Calu3 (cell line): ENCODE measurements around the gene SLC22A4. TPM values are rescaled to one million over a fixed set of nuclear protein-coding genes. Genes with fewer than 3 reads are reported as not detected.

Source experiments
- BruUV-seq: library from RNA; stranded (reverse); fragments of 400-500 nt; replicated peaks from 2 replicates; lab custom pipeline; 2021; lab: Mats Ljungman, UMichigan
- CTCF ChIA-PET: fragments of 300-600 bp; sonication (Branson Sonifier 250); formaldehyde crosslinking; loops from one replicate; lab custom pipeline; 2022; ENCODE audit warnings: antibody characterized with exemption; lab: Charles Lee
- DNase-seq: peaks from one replicate; pipeline ENCODE4 v3.0.0; 2022
- H3K27ac Mint-ChIP-seq: one replicate; pipeline ENCODE4 v1.8.0; 2022; ENCODE audit warnings: mixed read lengths; ENCODE audit not compliant: unreplicated experiment
- H3K27me3 Mint-ChIP-seq: one replicate; pipeline ENCODE4 v1.8.0; 2022; ENCODE audit warnings: mixed read lengths; ENCODE audit not compliant: unreplicated experiment
- H3K36me3 Mint-ChIP-seq: one replicate; pipeline ENCODE4 v1.8.0; 2022; ENCODE audit warnings: mild to moderate bottlenecking, moderate library complexity, mixed read lengths; ENCODE audit not compliant: insufficient read depth, unreplicated experiment
- H3K4me1 Mint-ChIP-seq: one replicate; pipeline ENCODE4 v1.8.0; 2022; ENCODE audit warnings: mild to moderate bottlenecking, low read depth, mixed read lengths; ENCODE audit not compliant: unreplicated experiment
- H3K4me3 Mint-ChIP-seq: one replicate; pipeline ENCODE4 v1.8.0; 2022; ENCODE audit warnings: mild to moderate bottlenecking, low read depth, moderate library complexity, mixed read lengths; ENCODE audit not compliant: unreplicated experiment
- H3K9me3 Mint-ChIP-seq: one replicate; pipeline ENCODE4 v1.8.0; 2022; ENCODE audit warnings: low read depth, mixed read lengths; ENCODE audit not compliant: unreplicated experiment
- CTCF ChIP-seq: fragments of 200-600 bp; IDR thresholded peaks from one replicate; pipeline ENCODE4 v1.8.0; 2022; ENCODE audit warnings: antibody characterized with exemption; ENCODE audit not compliant: unreplicated experiment
- intact Hi-C: fragments of 100-400 bp; cut with micrococcal nuclease; formaldehyde crosslinking; loops from one replicate; pipeline ENCODE4 v1.10.0; 2022; ENCODE audit not compliant: unreplicated experiment
- total RNA-seq: library from RNA; stranded (reverse); gene quantifications from 2 replicates; pipeline ENCODE4 v1.2.3, GENCODE V29; 2022

SLC22A4 gene
- total RNA-seq, 1 experiment from 2014 or later, result 3.1 TPM

DNA sequence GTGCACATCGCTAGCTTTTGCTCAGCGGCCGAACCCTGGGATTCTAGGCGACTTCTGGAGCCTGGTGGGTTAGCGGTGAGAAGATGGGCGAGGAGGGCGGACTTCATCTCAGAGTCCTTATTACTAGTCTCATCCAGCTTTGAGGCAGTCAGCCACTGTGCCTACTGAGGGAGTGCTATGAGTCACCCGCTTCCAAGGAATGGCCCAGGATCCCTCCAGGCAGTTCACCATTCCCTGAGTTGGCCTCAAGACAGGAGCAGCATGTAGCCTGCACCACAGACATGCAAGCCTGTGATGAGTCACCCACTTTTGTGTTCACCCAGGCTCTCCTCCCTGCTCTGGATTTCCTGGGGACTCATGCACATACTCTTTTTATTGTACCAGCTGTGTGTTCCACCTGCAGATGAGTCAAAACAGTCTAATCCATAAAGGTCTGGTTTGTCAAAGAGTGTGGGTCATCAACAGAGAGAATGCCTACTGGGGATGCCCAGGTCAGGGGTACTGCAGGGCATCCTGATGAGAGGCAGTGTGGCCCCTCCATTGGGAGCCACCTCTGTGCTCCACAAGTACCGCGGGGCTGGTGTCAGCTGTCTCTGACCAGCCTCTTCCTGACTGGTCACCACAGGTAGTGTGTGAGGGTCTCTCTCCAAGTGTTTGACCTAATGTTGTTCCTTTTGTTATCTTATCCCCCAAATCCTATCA, 95.5 kb downstream of the SLC22A4 start:
- no TSS peak for BruUV-seq
- H3K9me3 Mint-ChIP-seq, result no peaks in the 10 kb centered on the region
- peak overlapping the region; percentile 87 for H3K27ac Mint-ChIP-seq
- peak; percentile 71 for DNase-seq
- intact Hi-C loops, result loop anchor here (5.0 to 10.0 kb wide), 6 partner anchors 38 to 493 kb away; partner anchors contain the start of genes GDF9, KIF3A and UQCRQ
- no peak overlapping the region for H3K4me3 Mint-ChIP-seq
- H3K36me3 Mint-ChIP-seq, result peaks cover 28% of the 10 kb centered on the region
- no peaks in the 10 kb centered on the region for H3K27me3 Mint-ChIP-seq
- peaks cover 59% of the 10 kb centered on the region for H3K4me1 Mint-ChIP-seq
- CTCF ChIA-PET, result interaction anchor here (0.8 to 4.8 kb wide), 3 partner anchors 37 to 109 kb away, joined by 3 to 83 read pairs (median 4); no protein-coding TSS in a partner anchor
- no peak for TF ChIP-seq CTCF

DNA sequence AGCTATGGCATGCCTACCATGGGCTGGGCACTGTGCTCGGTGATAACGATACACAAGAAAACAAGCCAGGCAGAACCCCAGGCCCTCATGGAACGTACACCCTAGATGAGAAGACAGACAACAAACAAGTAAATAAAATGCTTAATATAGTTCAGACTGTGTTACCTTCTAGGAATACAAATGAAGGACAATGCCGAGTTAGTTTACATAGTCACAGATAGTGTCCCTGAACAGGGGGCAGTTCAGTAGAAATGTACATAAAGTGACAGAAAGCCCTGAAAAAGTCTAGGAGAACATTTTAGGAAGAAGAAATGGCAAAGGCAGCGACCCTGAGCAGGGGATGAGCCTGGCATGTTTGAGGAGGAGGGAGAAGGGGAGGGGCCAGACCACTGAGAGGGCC, 97.1 kb downstream of the SLC22A4 start:
- CTCF ChIA-PET, result no interaction called here
- no peak for DNase-seq
- H3K4me3 Mint-ChIP-seq, result no peak overlapping the region
- no TSS peak for BruUV-seq
- no peaks in the 10 kb centered on the region for H3K27me3 Mint-ChIP-seq
- peaks cover 48% of the 10 kb centered on the region for H3K4me1 Mint-ChIP-seq
- no peak overlapping the region for H3K27ac Mint-ChIP-seq
- intact Hi-C loops, result no loop called here
- peaks cover 23% of the 10 kb centered on the region for H3K36me3 Mint-ChIP-seq
- no peak for TF ChIP-seq CTCF
- H3K9me3 Mint-ChIP-seq, result no peaks in the 10 kb centered on the region

DNA sequence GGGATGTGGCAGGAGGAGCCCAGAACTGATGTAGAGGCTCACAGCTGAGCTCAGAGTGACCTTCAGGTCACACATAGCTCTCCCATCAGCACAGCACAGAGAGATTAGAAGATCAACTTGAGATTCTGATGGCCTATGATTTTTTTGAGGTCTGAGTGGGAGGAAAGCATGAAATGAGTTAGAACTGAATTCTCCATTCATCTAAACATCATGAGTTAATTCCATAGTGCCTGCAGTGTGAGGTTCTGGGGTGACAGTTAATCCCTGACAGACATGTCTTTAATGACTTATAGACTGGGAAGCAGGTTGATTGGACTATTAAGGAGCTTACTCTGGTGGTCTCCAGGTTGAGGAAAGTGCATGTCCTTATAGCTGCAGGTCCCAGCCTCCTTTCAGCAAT, 97.7 kb downstream of the SLC22A4 start:
- no TSS peak for BruUV-seq
- no peak overlapping the region for H3K4me3 Mint-ChIP-seq
- no peaks in the 10 kb centered on the region for H3K27me3 Mint-ChIP-seq
- peaks cover 42% of the 10 kb centered on the region for H3K4me1 Mint-ChIP-seq
- DNase-seq, result no peak
- CTCF ChIA-PET, result no interaction called here
- intact Hi-C loops, result no loop called here
- TF ChIP-seq CTCF, result no peak
- H3K27ac Mint-ChIP-seq, result no peak overlapping the region
- H3K36me3 Mint-ChIP-seq, result peaks cover 28% of the 10 kb centered on the region
- H3K9me3 Mint-ChIP-seq, result no peaks in the 10 kb centered on the region

DNA sequence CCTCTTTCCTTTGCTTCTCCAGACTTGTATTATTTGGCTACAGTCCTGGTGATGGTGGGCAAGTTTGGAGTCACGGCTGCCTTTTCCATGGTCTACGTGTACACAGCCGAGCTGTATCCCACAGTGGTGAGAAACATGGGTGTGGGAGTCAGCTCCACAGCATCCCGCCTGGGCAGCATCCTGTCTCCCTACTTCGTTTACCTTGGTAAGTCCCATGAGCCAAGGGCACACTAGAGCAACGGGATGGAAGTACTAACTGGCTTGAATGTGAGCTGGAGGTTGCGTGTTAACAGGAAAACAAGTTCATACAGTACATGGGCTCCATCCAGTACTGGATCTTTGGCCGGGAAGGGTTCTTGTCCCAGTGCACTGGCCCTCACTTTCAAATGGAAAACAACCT, 98.2 kb downstream of the SLC22A4 start:
- Mint-ChIP-seq H3K36me3 (peaks cover 28% of the 10 kb centered on the region), H3K27me3 (no peaks in the 10 kb centered on the region), H3K9me3 (no peaks in the 10 kb centered on the region), H3K4me3 (no peak overlapping the region), H3K27ac (no peak overlapping the region), H3K4me1 (peaks cover 36% of the 10 kb centered on the region)
- no peak for TF ChIP-seq CTCF
- no peak for DNase-seq
- intact Hi-C loops, result no loop called here
- CTCF ChIA-PET, result no interaction called here
- BruUV-seq, result no TSS peak
